Suprapubic skin (tissue), 4 donors: Measurements from ENCODE around the gene RFC2.

Source experiments
- CTCF ChIP-seq, 2 donors: fragments of 200-600 bp in 1 of 2; fragments of 450-650 bp in 1 of 2; sonication (generic) in 1 of 2; IDR thresholded peaks; one replicate each; pipeline ENCODE4 v1.5.1; 2016 to 2019; ENCODE audit warnings: antibody characterized with exemption in 2 of 2, mild to moderate bottlenecking in 1 of 2, moderate library complexity in 1 of 2
- EP300 ChIP-seq: sonication (generic); formaldehyde crosslinking; IDR thresholded peaks from one replicate; pipeline ENCODE4 v1.6.1; 2017; ENCODE audit warnings: antibody characterized with exemption
- POLR2A ChIP-seq, 2 donors: fragments of 450-650 bp; IDR thresholded peaks; one replicate each; pipeline ENCODE4 v1.6.1; 2017; ENCODE audit warnings: antibody characterized with exemption in 2 of 2, mild to moderate bottlenecking in 2 of 2, moderate library complexity in 2 of 2
- POLR2AphosphoS5 ChIP-seq, 3 donors: sonication (generic); formaldehyde crosslinking; IDR thresholded peaks; one replicate each; pipeline ENCODE4 v1.6.1; 2017; ENCODE audit warnings: antibody characterized with exemption in 3 of 3

- no peak for TF ChIP-seq POLR2A (IDR thresholded peaks at IDR 0.05)
- no peak for TF ChIP-seq POLR2AphosphoS5 (IDR thresholded peaks at IDR 0.05)
- TF ChIP-seq CTCF (IDR thresholded peaks at IDR 0.05), result no peak
- no peak for TF ChIP-seq EP300
Measured at GRCh38 chr7:74252893-74253292, 1.3 kb downstream of the RFC2 start.
